ENCODE measurements around the gene ELP1.
"Not testable (repeated sequence)": the region's sequence is repeated elsewhere in the genome, so short reads cannot be mapped to it uniquely, and the experiment has no call there.

The ELP1 gene

GRCh38 chr9:108921200-108921599, 12.7 kb downstream of the ELP1 start:
- FAIRE-seq, result no peak

GRCh38 chr9:108920401-108920800, 13.5 kb downstream of the ELP1 start:
- FAIRE-seq, result not testable (repeated sequence)

GRCh38 chr9:108919517-108919916, 14.4 kb downstream of the ELP1 start:
- no peak for FAIRE-seq

GRCh38 chr9:108913391-108913790, 20.5 kb downstream of the ELP1 start:
- no peak for FAIRE-seq

- no peak for FAIRE-seq
Measured at GRCh38 chr9:108911820-108912219, 22.1 kb downstream of the ELP1 start.

GRCh38 chr9:108910914-108911313, 23.0 kb downstream of the ELP1 start:
- no peak for FAIRE-seq

- FAIRE-seq, result no peak
Measured at GRCh38 chr9:108910402-108910801, 23.5 kb downstream of the ELP1 start.

- FAIRE-seq, result no peak
Measured at GRCh38 chr9:108905494-108905893, 28.4 kb downstream of the ELP1 start.

GRCh38 chr9:108904161-108904560, 29.8 kb downstream of the ELP1 start:
- no peak for FAIRE-seq

GRCh38 chr9:108903420-108904103, 30.4 kb downstream of the ELP1 start:
- no peak for FAIRE-seq

- FAIRE-seq, result no peak
Measured at GRCh38 chr9:108900176-108900575, 33.7 kb downstream of the ELP1 start.

GRCh38 chr9:108899023-108899695, 34.8 kb downstream of the ELP1 start:
- not testable (repeated sequence) for FAIRE-seq

GRCh38 chr9:108897324-108898096, 36.4 kb downstream of the ELP1 start:
- no peak for FAIRE-seq

GRCh38 chr9:108894225-108894997, 39.5 kb downstream of the ELP1 start:
- FAIRE-seq, result no peak

GRCh38 chr9:108889649-108890067, 44.3 kb downstream of the ELP1 start:
- FAIRE-seq, result no peak

GRCh38 chr9:108886594-108887271, 47.2 kb downstream of the ELP1 start:
- FAIRE-seq, result not testable (repeated sequence)

- FAIRE-seq, result no peak
Measured at GRCh38 chr9:108885643-108886348, 48.1 kb downstream of the ELP1 start.

GRCh38 chr9:108884701-108885100, 49.2 kb downstream of the ELP1 start:
- no peak for FAIRE-seq

GRCh38 chr9:108883085-108883484, 50.8 kb downstream of the ELP1 start:
- no peak for FAIRE-seq

GRCh38 chr9:108882052-108882888, 51.7 kb downstream of the ELP1 start:
- FAIRE-seq, result no peak
